ENCODE measurements around the gene ZSCAN30.

DNA sequence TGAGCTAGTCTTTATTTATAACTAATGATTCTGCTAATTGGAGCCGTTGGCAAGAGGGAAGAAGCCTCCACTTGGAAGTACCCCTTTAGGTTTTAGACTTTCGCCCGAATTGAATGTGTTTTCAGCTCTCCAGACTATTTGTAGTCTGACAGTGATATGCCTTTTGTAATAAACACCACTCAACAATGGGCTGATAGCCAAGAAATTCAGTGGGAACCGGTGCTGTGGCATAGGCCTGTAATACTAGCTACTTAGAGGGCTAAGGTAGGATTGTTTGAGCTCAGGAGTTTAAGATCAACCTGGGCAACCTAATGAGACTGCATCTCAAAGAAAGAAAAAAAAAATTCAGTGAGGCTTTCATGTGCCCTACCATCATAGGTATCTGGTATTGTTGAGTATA is 13.6 kb upstream of the ZSCAN30 start:
- TF ChIP-seq, protein P1, sequence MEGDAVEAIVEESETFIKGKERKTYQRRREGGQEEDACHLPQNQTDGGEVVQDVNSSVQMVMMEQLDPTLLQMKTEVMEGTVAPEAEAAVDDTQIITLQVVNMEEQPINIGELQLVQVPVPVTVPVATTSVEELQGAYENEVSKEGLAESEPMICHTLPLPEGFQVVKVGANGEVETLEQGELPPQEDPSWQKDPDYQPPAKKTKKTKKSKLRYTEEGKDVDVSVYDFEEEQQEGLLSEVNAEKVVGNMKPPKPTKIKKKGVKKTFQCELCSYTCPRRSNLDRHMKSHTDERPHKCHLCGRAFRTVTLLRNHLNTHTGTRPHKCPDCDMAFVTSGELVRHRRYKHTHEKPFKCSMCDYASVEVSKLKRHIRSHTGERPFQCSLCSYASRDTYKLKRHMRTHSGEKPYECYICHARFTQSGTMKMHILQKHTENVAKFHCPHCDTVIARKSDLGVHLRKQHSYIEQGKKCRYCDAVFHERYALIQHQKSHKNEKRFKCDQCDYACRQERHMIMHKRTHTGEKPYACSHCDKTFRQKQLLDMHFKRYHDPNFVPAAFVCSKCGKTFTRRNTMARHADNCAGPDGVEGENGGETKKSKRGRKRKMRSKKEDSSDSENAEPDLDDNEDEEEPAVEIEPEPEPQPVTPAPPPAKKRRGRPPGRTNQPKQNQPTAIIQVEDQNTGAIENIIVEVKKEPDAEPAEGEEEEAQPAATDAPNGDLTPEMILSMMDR (IDR thresholded peaks at IDR 0.05), result no peak
- TF ChIP-seq POLR2A (IDR thresholded peaks at IDR 0.05), result no peak

Measured in heart left ventricle (tissue), 13 donors.